Measurements from ENCODE around the gene SPDYE5.
A peak's percentile ranks its signal among the peaks of the same experiment; 100 is the strongest.

Gene SPDYE5

DNA sequence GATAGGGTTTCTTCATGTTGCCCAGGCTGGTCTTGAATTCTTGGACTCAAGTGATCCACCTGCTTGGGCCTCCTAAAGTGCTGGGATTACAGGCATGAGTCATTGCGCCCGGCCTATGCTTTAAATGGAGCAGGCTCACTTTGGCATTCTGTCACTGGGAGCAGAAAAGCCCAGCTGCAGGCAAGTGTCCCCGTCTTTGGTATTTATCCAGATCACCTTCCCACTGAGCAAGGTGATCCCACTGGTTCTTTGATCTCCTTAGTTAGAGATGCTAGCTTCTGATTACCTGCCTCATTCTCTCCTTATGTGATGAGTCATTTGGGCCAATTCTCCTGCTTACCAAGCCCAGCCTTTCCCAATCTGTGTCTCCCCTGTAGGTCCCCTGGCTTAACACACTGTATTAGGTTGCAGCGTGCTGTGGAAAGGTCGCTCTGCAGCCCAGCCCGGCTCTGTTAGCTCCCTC is 39.3 kb downstream of the SPDYE5 start:
- TF ChIP-seq, protein P1, sequence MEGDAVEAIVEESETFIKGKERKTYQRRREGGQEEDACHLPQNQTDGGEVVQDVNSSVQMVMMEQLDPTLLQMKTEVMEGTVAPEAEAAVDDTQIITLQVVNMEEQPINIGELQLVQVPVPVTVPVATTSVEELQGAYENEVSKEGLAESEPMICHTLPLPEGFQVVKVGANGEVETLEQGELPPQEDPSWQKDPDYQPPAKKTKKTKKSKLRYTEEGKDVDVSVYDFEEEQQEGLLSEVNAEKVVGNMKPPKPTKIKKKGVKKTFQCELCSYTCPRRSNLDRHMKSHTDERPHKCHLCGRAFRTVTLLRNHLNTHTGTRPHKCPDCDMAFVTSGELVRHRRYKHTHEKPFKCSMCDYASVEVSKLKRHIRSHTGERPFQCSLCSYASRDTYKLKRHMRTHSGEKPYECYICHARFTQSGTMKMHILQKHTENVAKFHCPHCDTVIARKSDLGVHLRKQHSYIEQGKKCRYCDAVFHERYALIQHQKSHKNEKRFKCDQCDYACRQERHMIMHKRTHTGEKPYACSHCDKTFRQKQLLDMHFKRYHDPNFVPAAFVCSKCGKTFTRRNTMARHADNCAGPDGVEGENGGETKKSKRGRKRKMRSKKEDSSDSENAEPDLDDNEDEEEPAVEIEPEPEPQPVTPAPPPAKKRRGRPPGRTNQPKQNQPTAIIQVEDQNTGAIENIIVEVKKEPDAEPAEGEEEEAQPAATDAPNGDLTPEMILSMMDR (IDR thresholded peaks at IDR 0.05; ENCODE audit: insufficient read depth, low read depth, low read length, missing control alignments): no peak
- DNase-seq (ENCODE audit: low read depth): no peak
- no peak overlapping the region for H3K4me3 ChIP-seq (ENCODE audit: low read depth, low read length)

DNA sequence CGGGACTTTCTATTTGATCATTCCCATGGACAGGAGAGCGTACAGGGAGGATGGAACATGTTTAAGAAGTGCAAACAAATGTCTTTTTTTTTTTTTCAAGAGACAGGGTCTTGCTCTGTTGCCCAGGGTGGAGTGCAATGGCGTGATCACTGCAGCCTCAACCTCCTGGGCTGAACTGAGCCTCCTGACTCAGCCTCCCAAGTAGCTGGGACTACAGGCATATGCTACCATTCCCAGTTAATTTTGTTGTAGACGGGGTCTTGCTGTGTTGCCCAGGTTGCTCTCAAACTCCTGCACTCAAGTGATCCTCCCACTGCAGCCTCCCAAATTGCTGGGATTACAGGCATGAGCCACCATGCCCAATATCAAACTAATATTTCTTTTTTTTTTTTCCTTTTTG is 40.5 kb downstream of the SPDYE5 start:
- TF ChIP-seq, protein P1 (IDR thresholded peaks at IDR 0.05; ENCODE audit: insufficient read depth, low read depth, low read length, missing control alignments): no peak
- DNase-seq (ENCODE audit: low read depth): no peak
- no peak overlapping the region for H3K4me3 ChIP-seq (ENCODE audit: low read depth, low read length)

- H3K4me3 ChIP-seq (ENCODE audit: low read depth, low read length): no peak overlapping the region
- DNase-seq (ENCODE audit: low read depth): no peak
- TF ChIP-seq, protein P1 (IDR thresholded peaks at IDR 0.05; ENCODE audit: insufficient read depth, low read depth, low read length, missing control alignments): no peak
These were observed 41.8 kb downstream of the SPDYE5 start for GRCh38 chr7:75533926-75534325.

DNA sequence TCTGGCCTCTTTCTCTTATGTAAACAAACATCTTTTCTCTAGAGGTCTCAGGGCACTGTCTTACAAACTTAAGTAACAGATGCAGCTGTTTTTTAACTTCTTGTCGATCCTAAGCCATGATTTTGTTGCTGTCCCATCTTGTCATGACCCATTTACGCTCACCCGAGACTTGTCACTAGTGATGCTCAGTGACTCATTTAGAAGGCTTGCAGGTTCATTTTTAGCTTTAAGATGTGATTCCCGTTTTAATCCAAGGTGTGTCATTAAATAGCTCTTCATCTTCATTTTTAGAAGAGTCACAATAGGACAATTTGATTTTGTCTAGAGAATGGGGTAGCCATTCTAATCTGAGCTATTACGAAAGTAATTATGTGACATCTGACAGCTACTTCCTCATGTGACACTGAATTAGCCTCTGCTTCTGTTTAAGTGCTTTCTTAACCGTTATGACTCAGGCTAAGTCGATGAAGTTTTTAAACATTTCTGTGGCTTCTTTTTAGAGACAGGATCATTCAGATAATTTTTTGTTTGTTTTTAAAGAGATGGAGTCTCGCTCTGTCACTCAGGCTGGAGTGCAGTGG is 42.7 kb downstream of the SPDYE5 start:
- H3K4me3 ChIP-seq (ENCODE audit: low read depth, low read length): peak overlapping the region; percentile 27
- TF ChIP-seq, protein P1 (IDR thresholded peaks at IDR 0.05; ENCODE audit: insufficient read depth, low read depth, low read length, missing control alignments): no peak
- DNase-seq (ENCODE audit: low read depth): peak; percentile 73

GRCh38 chr7:75536491-75536890 is 44.4 kb downstream of the SPDYE5 start:
- no peak for DNase-seq (ENCODE audit: low read depth)
- TF ChIP-seq, protein P1 (IDR thresholded peaks at IDR 0.05; ENCODE audit: insufficient read depth, low read depth, low read length, missing control alignments): no peak
- no peak overlapping the region for H3K4me3 ChIP-seq (ENCODE audit: low read depth, low read length)

- no peak for DNase-seq (ENCODE audit: low read depth)
- H3K4me3 ChIP-seq (ENCODE audit: low read depth, low read length): no peak overlapping the region
- TF ChIP-seq, protein P1 (IDR thresholded peaks at IDR 0.05; ENCODE audit: insufficient read depth, low read depth, low read length, missing control alignments): no peak
These were observed 44.9 kb downstream of the SPDYE5 start for GRCh38 chr7:75536940-75537538.

DNA sequence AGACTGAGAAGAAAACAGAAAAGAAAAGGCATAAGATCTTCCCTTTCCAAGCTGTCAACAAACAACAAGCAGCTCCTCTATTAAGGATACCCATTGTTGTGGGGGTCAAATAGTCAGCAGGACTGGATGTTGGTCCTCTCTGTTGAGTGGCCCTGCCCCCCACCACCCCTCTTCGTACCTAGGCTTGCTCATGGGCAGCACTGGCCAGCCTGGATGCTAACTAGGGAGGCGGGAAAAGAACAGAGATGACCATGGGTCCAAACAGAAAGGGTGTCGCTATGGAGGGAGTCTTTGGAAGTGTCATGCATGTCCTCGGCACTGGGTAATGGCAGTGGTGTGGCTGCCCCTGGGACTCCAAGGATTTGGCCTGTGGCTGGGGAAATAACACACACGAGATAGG is 45.6 kb downstream of the SPDYE5 start:
- DNase-seq (ENCODE audit: low read depth): no peak
- TF ChIP-seq, protein P1 (IDR thresholded peaks at IDR 0.05; ENCODE audit: insufficient read depth, low read depth, low read length, missing control alignments): no peak
- no peak overlapping the region for H3K4me3 ChIP-seq (ENCODE audit: low read depth, low read length)

Measured in GM12865 (cell line).